H1 (cell line): ENCODE measurements around the gene LAD1.
A peak's percentile ranks its signal among the peaks of the same experiment; 100 is the strongest.

Source experiments
- ATF2 ChIP-seq: IDR thresholded peaks from 2 replicates; pipeline ENCODE4 v1.6.1; 2012; ENCODE audit warnings: low read length, inconsistent platforms
- CEBPB ChIP-seq: IDR thresholded peaks from 2 replicates; pipeline ENCODE4 v1.6.1; 2012; ENCODE audit warnings: low read depth, low read length
- CTCF ChIP-seq, 3 experiments: IDR thresholded peaks; 1 replicate in 2 of 3; 2 replicates in 1 of 3; pipeline versions ENCODE4 v1.5.1 to v1.6.1; 2011; ENCODE audit warnings: low read length in 3 of 3, mild to moderate bottlenecking in 3 of 3, inconsistent platforms in 2 of 3, low read depth in 1 of 3, moderate library complexity in 1 of 3; ENCODE audit not compliant: insufficient read depth in 1 of 3; ENCODE audit errors: control extremely low read depth in 1 of 3
- EP300 ChIP-seq, 2 experiments: IDR thresholded peaks; 1 replicate in 1 of 2; 2 replicates in 1 of 2; pipeline ENCODE4 v1.6.1; 2011 to 2012; ENCODE audit warnings: low read depth in 2 of 2, low read length in 2 of 2, mild to moderate bottlenecking in 2 of 2, borderline replicate concordance in 1 of 2, inconsistent platforms in 1 of 2, moderate library complexity in 1 of 2
- EZH2 ChIP-seq: fragments of 200-600 bp; sonication (generic); IDR thresholded peaks from 2 replicates; pipeline ENCODE4 v1.7.1; 2012; ENCODE audit warnings: low read depth, mild to moderate bottlenecking, moderate library complexity, low read length, inconsistent platforms; ENCODE audit not compliant: severe bottlenecking
- GTF2F1 ChIP-seq: IDR thresholded peaks from 2 replicates; pipeline ENCODE4 v1.6.1; 2012; ENCODE audit warnings: low read depth, low read length, improper control_type of control experiment, borderline replicate concordance
- KDM1A ChIP-seq: fragments of 200-600, 300-600 bp; sonication (generic); IDR thresholded peaks from 2 replicates; pipeline ENCODE4 v1.7.1; 2016; ENCODE audit warnings: mild to moderate bottlenecking, low read length, borderline replicate concordance
- PHF8 ChIP-seq: fragments of 200-600 bp; sonication (generic); conservative IDR thresholded peaks from 2 replicates; pipeline ENCODE4 v1.7.1; 2012; ENCODE audit warnings: low read depth, mild to moderate bottlenecking, inconsistent platforms, low read length, moderate library complexity
- POLR2A ChIP-seq, 2 experiments: IDR thresholded peaks; 1 replicate in 1 of 2; 2 replicates in 1 of 2; pipeline ENCODE4 v1.6.1; 2011; ENCODE audit warnings: low read depth in 2 of 2, low read length in 2 of 2, mild to moderate bottlenecking in 2 of 2; ENCODE audit errors: control extremely low read depth in 1 of 2
- POLR2AphosphoS5 ChIP-seq: IDR thresholded peaks from 2 replicates; pipeline ENCODE4 v1.6.1; 2011; ENCODE audit warnings: low read depth, low read length
- RFX5 ChIP-seq: IDR thresholded peaks from 2 replicates; pipeline ENCODE4 v1.6.1; 2011; ENCODE audit warnings: low read depth, low read length, improper control_type of control experiment, borderline replicate concordance
- SAP30 ChIP-seq: fragments of 300-600 bp; sonication (generic); IDR thresholded peaks from 2 replicates; pipeline ENCODE4 v1.7.1; 2012; ENCODE audit warnings: low read length, moderate library complexity, mild to moderate bottlenecking, inconsistent platforms; ENCODE audit not compliant: insufficient read depth, insufficient replicate concordance
- USF2 ChIP-seq: IDR thresholded peaks from 2 replicates; pipeline ENCODE4 v1.6.1; 2011; ENCODE audit warnings: low read length, improper control_type of control experiment

- TF ChIP-seq SAP30 (no peak), POLR2A (IDR thresholded peaks at IDR 0.05; ENCODE audit: control extremely low read depth in 1 of 2, low read depth in 2 of 2, low read length in 2 of 2) (peak in 1 of 2 experiments; percentile 75; a peak in 2 of 3 replicates), EP300 (IDR thresholded peaks at IDR 0.05; ENCODE audit: borderline replicate concordance in 1 of 2, low read depth in 2 of 2, low read length in 2 of 2) (no peak), CEBPB (no peak), USF2 (peak; percentile 52), POLR2AphosphoS5 (peak; percentile 56; the same call in 1 of the 2 replicates), CTCF (IDR thresholded peaks at IDR 0.05; ENCODE audit: control extremely low read depth in 1 of 3, insufficient read depth in 1 of 3, low read depth in 1 of 3, low read length in 3 of 3) (no peak), GTF2F1 (no peak), EZH2 (peak; percentile 44), RFX5 (no peak), KDM1A (no peak), PHF8 (peak; percentile 85), ATF2 (no peak)
Observed at GRCh38 chr1:201399352-201400126, 415 bp upstream of the LAD1 start.
